ENCODE results near the gene SHROOM3. TPM values are rescaled to one million over a fixed set of nuclear protein-coding genes. Genes with fewer than 3 reads are reported as not detected.

Gene SHROOM3
- polyA plus RNA-seq, 1 donor from 2014 or later, result 2.7 TPM

DNA sequence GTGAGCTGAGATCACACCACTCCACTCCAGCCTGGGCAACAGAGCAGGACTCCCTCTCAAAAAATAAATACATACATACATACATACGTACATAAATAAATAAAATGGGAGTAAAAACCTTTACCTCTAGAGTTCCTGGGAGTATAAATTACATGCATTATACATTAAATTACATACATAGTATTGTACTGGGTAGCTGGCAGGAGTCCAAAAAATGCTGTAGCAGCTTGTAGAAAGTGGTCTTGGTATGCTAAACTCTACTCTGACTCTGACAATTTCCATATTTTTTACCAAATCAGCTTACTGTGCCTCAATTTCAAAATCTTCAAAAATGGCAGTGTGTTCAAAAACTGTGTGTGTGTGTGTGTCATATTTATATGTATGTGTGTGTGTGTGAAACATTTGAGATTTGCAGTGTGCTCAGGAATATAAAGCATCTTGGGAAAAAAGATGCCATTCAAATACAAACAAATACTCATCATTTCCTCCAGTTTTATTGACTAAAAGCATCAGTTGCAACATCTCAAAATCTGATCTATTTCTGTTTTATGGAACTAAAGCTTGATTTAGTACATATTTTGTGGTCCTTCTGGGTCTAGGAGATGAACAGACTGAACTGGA lies 171.7 kb downstream of the SHROOM3 start:
- no peak for TF ChIP-seq EP300 (conservative IDR thresholded peaks at IDR 0.05; ENCODE audit: poor library complexity, severe bottlenecking)
- TF ChIP-seq MXI1 (conservative IDR thresholded peaks at IDR 0.05; ENCODE audit: poor library complexity, severe bottlenecking), result no peak
- TF ChIP-seq, protein P1, sequence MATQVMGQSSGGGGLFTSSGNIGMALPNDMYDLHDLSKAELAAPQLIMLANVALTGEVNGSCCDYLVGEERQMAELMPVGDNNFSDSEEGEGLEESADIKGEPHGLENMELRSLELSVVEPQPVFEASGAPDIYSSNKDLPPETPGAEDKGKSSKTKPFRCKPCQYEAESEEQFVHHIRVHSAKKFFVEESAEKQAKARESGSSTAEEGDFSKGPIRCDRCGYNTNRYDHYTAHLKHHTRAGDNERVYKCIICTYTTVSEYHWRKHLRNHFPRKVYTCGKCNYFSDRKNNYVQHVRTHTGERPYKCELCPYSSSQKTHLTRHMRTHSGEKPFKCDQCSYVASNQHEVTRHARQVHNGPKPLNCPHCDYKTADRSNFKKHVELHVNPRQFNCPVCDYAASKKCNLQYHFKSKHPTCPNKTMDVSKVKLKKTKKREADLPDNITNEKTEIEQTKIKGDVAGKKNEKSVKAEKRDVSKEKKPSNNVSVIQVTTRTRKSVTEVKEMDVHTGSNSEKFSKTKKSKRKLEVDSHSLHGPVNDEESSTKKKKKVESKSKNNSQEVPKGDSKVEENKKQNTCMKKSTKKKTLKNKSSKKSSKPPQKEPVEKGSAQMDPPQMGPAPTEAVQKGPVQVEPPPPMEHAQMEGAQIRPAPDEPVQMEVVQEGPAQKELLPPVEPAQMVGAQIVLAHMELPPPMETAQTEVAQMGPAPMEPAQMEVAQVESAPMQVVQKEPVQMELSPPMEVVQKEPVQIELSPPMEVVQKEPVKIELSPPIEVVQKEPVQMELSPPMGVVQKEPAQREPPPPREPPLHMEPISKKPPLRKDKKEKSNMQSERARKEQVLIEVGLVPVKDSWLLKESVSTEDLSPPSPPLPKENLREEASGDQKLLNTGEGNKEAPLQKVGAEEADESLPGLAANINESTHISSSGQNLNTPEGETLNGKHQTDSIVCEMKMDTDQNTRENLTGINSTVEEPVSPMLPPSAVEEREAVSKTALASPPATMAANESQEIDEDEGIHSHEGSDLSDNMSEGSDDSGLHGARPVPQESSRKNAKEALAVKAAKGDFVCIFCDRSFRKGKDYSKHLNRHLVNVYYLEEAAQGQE (IDR thresholded peaks at IDR 0.05; ENCODE audit: borderline replicate concordance), result no peak
- TF ChIP-seq POLR2AphosphoS5 (IDR thresholded peaks at IDR 0.05), result no peak
- no peak for TF ChIP-seq EZH2 (IDR thresholded peaks at IDR 0.05; ENCODE audit: borderline replicate concordance, insufficient read depth, low read length, poor library complexity, severe bottlenecking)
- TF ChIP-seq, protein P2, sequence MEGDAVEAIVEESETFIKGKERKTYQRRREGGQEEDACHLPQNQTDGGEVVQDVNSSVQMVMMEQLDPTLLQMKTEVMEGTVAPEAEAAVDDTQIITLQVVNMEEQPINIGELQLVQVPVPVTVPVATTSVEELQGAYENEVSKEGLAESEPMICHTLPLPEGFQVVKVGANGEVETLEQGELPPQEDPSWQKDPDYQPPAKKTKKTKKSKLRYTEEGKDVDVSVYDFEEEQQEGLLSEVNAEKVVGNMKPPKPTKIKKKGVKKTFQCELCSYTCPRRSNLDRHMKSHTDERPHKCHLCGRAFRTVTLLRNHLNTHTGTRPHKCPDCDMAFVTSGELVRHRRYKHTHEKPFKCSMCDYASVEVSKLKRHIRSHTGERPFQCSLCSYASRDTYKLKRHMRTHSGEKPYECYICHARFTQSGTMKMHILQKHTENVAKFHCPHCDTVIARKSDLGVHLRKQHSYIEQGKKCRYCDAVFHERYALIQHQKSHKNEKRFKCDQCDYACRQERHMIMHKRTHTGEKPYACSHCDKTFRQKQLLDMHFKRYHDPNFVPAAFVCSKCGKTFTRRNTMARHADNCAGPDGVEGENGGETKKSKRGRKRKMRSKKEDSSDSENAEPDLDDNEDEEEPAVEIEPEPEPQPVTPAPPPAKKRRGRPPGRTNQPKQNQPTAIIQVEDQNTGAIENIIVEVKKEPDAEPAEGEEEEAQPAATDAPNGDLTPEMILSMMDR (IDR thresholded peaks at IDR 0.05; ENCODE audit: poor library complexity, severe bottlenecking), result no peak
- TF ChIP-seq RAD21 (conservative IDR thresholded peaks at IDR 0.05), result no peak
- TF ChIP-seq SMC3 (conservative IDR thresholded peaks at IDR 0.05; ENCODE audit: poor library complexity), result no peak
- no peak for TF ChIP-seq TAF1 (IDR thresholded peaks at IDR 0.05; ENCODE audit: low read depth)
- Histone ChIP-seq H3F3A (ENCODE audit: insufficient read depth, low read length, poor library complexity, severe bottlenecking) (no peaks in the 10 kb centered on the region), H3K9me2 (ENCODE audit: insufficient read depth, low read length) (no peaks in the 10 kb centered on the region), H4K20me1 (ENCODE audit: insufficient read depth) (no peaks in the 10 kb centered on the region), H3K9me3 (ENCODE audit: low read length) (no peaks in the 10 kb centered on the region), H2AFZ (ENCODE audit: low read depth, low read length) (no peak overlapping the region), H3K27ac (ENCODE audit: low read length) (no peak overlapping the region), H3K36me3 (ENCODE audit: insufficient read depth, low read length) (no peaks in the 10 kb centered on the region), H3K4me2 (ENCODE audit: low read length) (no peak overlapping the region), H3K79me2 (replicated peaks; ENCODE audit: insufficient read depth, low read length) (peaks cover 5% of the 10 kb centered on the region), H3K27me3 (ENCODE audit: insufficient read depth, low read depth, low read length) (no peaks in the 10 kb centered on the region), H3K4me3 (ENCODE audit: low read length) (no peak overlapping the region), H3K9ac (ENCODE audit: low read length) (no peak overlapping the region)

DNA sequence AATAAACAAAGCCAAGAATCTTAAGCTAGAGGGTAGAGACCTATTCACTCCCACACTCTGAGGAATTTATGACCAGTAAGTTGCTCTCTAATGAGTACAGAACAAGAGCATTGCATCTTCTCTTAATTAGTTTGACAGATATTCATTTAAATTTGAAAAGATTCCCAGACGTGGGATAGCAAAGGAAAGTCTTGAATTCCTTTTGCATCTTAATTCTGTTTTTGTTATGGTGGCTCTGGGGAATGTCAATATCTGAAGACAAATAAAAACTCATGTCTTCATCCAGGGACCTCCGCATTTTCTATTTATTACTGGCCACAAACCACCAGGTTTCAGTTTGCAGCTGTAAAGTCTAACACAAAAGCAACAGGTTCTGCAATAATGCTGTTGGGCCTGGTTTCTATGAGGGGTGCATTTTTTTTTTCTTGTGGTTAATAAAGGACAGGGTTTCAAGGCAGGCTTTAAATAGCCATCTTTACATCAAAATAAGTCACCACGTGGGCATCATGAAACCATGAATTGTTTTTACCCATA lies 172.3 kb downstream of the SHROOM3 start:
- H3K9me2 ChIP-seq (ENCODE audit: insufficient read depth, low read length), result no peaks in the 10 kb centered on the region
- no peaks in the 10 kb centered on the region for H3K36me3 ChIP-seq (ENCODE audit: insufficient read depth, low read length)
- H2AFZ ChIP-seq (ENCODE audit: low read depth, low read length), result no peak overlapping the region
- TF ChIP-seq, protein P1 (IDR thresholded peaks at IDR 0.05; ENCODE audit: borderline replicate concordance), result no peak
- TF ChIP-seq SMC3 (conservative IDR thresholded peaks at IDR 0.05; ENCODE audit: poor library complexity), result no peak
- TF ChIP-seq MXI1 (conservative IDR thresholded peaks at IDR 0.05; ENCODE audit: poor library complexity, severe bottlenecking), result no peak
- TF ChIP-seq TAF1 (IDR thresholded peaks at IDR 0.05; ENCODE audit: low read depth), result no peak
- TF ChIP-seq, protein P2 (IDR thresholded peaks at IDR 0.05; ENCODE audit: poor library complexity, severe bottlenecking), result no peak
- TF ChIP-seq EZH2 (IDR thresholded peaks at IDR 0.05; ENCODE audit: borderline replicate concordance, insufficient read depth, low read length, poor library complexity, severe bottlenecking), result no peak
- no peak for TF ChIP-seq RAD21 (conservative IDR thresholded peaks at IDR 0.05)
- no peak for TF ChIP-seq POLR2AphosphoS5 (IDR thresholded peaks at IDR 0.05)
- TF ChIP-seq EP300 (conservative IDR thresholded peaks at IDR 0.05; ENCODE audit: poor library complexity, severe bottlenecking), result no peak
- no peak overlapping the region for H3K4me2 ChIP-seq (ENCODE audit: low read length)
- H3K4me3 ChIP-seq (ENCODE audit: low read length), result no peak overlapping the region
- no peaks in the 10 kb centered on the region for H3K27me3 ChIP-seq (ENCODE audit: insufficient read depth, low read depth, low read length)
- no peak overlapping the region for H3K9ac ChIP-seq (ENCODE audit: low read length)
- H3K27ac ChIP-seq (ENCODE audit: low read length), result no peak overlapping the region
- peaks cover 5% of the 10 kb centered on the region for H3K79me2 ChIP-seq (replicated peaks; ENCODE audit: insufficient read depth, low read length)
- H3K9me3 ChIP-seq (ENCODE audit: low read length), result no peaks in the 10 kb centered on the region
- H4K20me1 ChIP-seq (ENCODE audit: insufficient read depth), result no peaks in the 10 kb centered on the region
- no peaks in the 10 kb centered on the region for H3F3A ChIP-seq (ENCODE audit: insufficient read depth, low read length, poor library complexity, severe bottlenecking)

All from neural cell (in vitro differentiated cells).